NB4 (cell line): ENCODE measurements around the gene IL6ST.
"Not testable (repeated sequence)": the region's sequence is repeated elsewhere in the genome, so short reads cannot be mapped to it uniquely, and the experiment has no call there.

Experiments used
- MAX ChIP-seq: IDR thresholded peaks from 2 replicates; pipeline ENCODE4 v1.6.1; 2011; ENCODE audit warnings: low read depth, low read length
- MYC ChIP-seq: IDR thresholded peaks from 2 replicates; pipeline ENCODE4 v1.6.1; 2011; ENCODE audit warnings: low read depth, low read length
- POLR2A ChIP-seq: IDR thresholded peaks from 2 replicates; pipeline ENCODE4 v1.6.1; 2011; ENCODE audit warnings: mild to moderate bottlenecking; ENCODE audit not compliant: insufficient read length; ENCODE audit errors: extremely low read depth
- TF ChIP-seq, protein P1 (sequence below): IDR thresholded peaks from one replicate; pipeline ENCODE4 v1.5.1; 2012; ENCODE audit warnings: low read depth, low read length

DNA sequence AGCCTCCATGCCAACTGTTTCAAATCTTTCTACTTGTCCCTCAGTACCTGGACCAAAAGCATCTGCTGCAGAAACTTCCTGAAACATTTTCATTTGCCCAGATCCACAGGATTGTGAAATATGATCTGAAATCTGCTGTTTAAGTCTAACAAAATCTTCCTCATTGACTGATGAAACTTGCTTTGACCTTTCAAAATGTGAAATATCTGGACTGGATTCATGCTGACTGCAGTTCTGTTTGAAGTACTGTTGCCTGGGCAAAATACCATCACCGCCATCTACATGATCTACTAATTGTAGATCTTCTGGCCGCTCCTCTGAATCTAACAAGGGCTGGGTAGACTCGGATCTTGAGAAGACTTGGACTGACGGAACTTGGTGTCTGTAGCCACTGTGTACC is 53.6 kb downstream of the IL6ST start:
- TF ChIP-seq POLR2A, MAX, MYC: not testable (repeated sequence)
- TF ChIP-seq, protein P1, sequence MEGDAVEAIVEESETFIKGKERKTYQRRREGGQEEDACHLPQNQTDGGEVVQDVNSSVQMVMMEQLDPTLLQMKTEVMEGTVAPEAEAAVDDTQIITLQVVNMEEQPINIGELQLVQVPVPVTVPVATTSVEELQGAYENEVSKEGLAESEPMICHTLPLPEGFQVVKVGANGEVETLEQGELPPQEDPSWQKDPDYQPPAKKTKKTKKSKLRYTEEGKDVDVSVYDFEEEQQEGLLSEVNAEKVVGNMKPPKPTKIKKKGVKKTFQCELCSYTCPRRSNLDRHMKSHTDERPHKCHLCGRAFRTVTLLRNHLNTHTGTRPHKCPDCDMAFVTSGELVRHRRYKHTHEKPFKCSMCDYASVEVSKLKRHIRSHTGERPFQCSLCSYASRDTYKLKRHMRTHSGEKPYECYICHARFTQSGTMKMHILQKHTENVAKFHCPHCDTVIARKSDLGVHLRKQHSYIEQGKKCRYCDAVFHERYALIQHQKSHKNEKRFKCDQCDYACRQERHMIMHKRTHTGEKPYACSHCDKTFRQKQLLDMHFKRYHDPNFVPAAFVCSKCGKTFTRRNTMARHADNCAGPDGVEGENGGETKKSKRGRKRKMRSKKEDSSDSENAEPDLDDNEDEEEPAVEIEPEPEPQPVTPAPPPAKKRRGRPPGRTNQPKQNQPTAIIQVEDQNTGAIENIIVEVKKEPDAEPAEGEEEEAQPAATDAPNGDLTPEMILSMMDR: not testable (repeated sequence)
